Dedifferentiated amniotic fluid mesenchymal stem cell (primary cell): ENCODE data around the gene RANBP10.
"Not testable (repeated sequence)": the region's sequence is repeated elsewhere in the genome, so short reads cannot be mapped to it uniquely, and the experiment has no call there.

Experiments used
- DNase-seq: peaks from one replicate; pipeline ENCODE4 v3.0.0-alpha.2; 2016; ENCODE audit errors: extremely low spot score

RANBP10 gene

DNA sequence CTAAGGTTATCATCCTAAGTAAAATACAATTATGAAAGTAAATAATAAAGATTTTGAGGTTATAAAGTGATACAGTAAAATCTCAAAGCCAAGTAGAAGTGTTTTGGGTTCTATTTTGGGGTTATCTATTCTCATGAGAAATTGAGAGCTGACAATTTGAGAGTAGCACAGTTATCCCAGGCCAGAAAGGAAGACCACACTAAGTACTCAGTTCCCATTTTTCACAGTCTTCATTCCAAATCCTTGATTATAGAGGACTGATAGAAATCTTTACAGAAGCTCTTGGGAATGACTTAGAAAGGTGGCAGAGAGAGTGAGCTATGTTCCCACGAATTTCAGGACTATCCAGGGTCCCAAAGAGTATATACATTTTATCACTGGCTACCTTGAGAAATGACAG lies 91.8 kb downstream of the RANBP10 start:
- DNase-seq: no peak

DNA sequence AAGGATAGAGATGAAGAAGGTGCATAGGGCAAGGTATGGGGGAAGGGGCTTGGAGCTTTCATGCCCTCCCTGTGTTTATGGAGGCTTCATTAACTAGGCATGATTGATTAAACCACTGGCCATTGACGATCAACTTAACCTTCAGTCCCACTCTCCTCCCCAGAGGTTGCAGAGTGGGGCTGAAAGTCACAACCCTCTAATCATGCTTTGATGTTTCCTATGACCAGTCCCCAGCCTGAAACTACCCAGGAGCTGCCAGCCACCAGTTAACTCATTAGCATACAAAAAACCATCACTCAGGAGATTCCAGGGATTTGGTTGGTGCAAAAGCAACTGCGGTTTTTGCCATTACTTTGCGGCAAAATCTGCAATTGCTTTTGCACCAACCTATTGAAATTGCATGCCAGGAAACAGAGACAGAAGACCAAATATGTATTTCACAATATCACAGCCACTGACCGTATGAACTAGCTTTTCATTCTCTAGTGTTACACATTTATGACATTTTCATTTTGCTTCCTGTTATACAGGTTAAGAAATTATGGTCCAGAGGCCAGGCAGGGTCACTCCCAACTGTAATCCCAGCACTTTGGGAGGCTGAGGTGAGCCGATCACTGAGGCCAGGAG lies 92.6 kb downstream of the RANBP10 start:
- DNase-seq: no peak

DNA sequence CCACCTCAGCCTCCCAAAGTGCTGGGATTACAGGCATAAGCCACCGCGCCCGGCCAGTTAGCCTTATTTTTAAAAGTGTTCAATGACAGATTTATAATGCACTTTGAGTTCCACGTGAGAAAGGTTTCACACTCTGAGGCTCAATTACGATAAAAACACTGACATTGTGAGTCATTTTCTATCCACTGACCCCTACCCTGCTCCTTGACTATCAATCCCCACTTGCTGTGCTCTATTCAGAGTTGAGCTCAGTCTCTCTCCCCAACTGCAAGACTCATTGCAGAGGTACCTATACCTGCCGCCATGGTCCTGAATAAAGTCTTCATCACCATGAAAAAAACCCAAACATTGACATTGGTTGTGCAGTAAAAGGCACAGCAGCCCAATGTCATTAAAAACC lies 95.8 kb downstream of the RANBP10 start:
- DNase-seq: no peak

DNA sequence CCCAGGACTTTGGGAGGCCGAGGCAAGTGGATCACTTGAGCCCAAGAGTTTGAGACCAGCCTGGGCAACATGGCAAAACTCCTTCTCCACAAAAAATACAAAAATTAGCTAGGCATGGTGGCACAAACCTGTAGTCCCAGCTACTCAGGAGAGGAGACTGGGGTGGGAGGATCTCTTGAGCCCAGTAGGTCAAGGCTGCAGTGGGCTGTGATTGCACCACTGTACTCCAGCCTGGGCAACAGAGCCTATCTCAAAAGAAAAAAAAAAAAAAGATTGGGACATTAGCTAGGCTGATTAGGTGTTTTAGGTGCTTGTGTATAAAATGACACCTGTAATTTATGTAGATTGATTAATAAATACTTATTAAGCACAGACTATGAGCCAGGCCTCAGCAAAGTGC lies 97.3 kb downstream of the RANBP10 start:
- DNase-seq: no peak

DNA sequence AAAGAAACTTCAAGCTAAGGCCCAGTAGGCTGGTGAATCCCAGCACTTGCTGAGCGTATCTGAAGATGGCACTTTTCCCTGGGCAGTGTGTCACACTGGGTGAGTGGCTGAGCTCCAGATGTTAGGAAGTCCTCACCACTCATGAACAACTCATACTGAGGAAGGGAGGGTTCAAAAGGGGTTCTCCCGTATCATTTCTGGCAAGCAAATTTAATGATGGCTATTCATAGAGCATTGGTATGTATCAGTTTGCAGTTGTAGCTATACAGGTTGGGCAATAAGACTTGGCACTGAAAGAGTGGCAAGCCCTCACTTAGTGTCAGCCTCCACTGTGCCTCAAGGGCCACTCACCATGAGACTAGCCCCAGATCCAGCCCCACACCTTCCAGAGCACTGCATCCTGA lies 98.0 kb downstream of the RANBP10 start:
- no peak for DNase-seq

DNA sequence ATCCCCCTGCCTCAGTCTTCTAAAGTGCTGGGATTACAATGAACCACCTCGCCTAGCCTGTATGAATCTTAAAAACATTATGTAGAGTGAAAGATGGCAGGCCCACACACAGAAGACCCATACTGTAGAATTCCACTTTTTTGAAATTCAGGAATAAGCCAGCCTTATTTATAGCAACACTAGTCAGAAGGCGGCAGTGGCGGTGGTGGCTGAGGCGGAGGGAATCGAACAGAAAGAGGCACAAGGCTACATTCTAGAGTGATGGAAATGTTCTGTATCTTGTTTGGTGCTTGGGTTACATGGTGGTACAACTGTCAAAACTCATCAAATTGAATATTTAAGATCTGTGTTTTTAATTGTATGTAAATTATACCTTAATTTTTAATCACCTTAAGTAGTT lies 98.6 kb downstream of the RANBP10 start:
- DNase-seq: no peak

DNA sequence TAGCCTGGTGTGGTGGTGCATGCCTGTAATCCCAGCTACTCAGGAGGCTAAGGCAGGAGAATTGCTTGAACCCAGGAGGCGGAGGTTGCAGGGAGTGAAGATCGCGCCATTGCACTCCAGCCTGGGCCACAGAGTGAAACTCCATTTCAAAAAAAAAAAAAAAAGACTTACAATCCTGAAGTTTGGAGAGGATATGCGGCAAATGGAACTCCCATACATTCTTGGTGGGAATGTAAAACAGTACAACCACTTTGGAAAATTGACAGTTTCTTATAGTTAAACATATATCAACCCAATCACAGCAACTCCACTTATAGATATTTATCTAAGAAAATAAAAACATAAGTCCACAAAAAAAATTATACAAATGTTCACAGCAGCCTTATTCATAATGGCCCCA lies 99.2 kb downstream of the RANBP10 start:
- no peak for DNase-seq

DNA sequence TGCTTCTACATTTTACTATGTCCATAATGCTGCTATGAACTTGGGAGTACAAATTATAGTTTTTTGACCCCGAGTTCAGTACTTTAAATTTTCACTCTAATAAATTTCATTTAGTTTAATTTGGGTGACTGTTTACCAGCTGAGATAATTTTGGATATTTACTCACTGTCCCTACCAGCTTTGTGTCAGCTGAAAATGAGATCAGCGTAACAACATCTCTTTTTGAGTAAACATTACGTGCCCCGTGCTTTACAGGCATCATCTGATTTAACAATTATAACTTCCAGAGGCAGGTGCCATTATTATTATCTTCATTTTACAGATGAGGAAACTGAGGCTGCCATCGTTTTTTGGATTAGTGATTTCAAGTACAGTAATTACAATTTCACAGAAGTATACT lies 102.2 kb downstream of the RANBP10 start:
- DNase-seq: no peak

DNA sequence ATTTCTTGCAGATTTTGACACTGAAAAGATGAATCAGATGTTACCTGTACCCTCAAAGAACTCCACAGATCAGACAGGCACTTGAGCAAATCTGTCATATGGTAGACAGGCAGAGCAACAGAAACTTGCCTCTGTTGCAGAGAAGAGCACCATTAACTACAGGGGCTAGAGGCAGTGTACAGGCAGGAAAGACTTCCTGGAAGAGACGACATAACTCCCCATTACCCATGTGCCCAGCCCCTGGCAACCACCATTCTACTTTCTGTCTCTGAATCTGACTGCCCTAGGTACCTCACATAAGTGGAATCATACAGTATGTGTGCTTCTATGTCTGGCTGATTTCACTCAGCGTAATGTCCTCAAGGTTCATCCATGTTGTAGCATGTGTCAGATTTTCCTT lies 102.7 kb downstream of the RANBP10 start:
- no peak for DNase-seq

DNA sequence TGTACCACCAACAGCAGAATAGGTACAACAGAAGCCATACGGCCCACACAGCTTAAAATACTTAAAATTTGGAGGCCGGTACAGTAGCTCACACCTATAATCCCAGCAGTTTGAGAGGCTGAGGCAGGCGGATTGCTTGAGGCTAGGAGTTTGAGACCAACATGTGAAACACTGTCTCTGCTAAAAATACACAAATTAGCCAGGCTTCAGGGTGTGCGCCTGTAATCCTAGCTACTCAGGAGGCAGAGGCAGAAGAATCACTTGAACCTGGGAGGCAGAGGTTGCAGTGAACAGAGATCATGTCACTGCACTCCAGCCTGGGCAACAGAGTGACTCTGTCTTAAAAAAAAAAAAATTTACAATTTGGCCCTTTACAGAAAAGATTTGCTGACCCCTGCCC lies 104.2 kb downstream of the RANBP10 start:
- no peak for DNase-seq

DNA sequence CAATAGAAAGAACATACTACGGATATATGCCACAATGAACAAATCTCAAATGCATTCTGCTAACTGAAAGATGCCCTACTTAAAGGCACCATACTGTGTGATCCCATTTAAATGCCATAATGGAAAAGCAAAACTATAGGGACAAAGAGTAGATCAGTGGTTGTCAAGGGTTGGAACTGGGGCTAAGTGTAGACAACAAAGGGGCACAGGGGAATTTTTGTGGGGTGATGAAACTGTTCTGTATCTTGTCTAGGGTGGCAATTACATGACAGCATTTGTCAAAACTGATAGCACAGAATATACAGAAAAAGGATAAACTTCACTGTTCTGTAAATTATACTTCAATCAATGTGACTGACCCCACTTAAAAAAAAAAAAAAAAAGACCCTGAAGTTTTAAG lies 104.9 kb downstream of the RANBP10 start:
- no peak for DNase-seq

DNA sequence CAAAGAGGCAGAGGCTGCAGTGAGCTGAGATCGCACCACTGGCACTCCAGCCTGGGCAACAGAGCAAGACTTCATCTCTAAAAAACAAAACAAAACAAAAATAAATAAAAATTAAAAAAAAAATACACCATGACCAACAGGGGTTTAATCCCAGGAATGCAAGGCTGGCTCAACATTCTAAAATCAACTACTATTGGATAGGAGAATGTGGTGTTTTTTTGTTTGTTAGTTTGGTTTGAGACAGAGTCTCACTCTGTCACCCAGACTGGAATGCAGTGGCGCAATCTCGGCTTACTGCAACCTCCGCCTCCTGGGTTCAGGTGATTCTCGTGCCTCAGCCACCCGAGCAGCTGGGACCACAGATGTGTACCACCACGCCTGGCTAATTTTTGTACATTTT lies 107.1 kb downstream of the RANBP10 start:
- DNase-seq: no peak

DNA sequence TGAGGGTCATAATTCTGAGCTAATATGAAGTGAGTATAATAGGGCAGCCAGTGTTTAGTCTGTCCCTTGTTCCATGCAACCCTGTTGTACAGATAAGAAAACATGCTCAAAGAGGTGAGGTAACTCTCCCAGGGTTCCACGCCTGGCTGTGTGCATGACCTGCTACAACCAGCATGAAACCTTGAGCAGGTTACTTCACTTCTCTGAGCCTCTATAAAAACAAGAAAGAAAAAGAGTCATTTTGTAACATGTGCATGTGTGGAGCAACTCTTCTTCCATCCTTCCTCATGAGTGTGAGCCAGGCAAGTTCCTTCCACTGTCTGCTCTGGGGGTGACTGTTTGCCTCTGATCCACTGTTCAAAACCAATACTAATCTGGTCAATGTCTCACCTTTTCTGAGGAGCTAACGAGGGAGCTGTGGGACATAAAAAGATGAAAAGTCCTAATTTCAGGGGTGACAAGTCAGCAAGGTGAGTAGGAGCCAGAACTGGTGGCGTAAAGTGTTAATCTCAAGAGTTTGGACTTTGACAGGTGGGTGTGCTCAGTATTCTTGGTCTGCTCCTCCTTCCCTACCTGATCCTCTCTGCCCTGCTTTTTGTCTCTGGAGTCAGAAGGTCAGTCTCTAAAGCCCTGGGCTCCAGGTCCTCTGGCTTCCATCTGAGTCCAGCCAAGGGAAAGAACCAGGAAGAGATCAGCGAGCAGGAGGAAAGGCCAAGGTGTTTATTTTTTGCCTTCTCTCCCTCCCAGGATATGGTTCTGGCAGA lies 108.8 kb downstream of the RANBP10 start:
- no peak for DNase-seq

DNA sequence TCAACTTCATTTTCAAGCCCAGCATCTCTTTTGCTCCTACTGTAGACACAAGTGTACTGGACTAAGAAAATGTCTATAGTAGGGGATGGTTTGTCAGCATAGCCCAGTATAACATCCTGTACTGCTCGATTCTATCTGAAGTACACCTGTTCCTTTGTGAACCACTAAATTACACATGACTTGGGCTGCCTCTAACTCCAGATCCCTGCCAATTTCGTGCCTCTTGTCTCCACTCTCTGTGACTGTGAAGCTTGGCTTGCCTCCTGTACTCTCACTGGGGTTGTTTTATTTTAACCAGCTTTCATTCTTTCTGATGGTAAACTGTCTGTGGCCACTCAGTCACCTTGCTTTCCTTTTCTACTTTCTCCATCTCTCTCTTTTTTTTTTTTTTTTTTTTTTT lies 111.7 kb downstream of the RANBP10 start:
- no peak for DNase-seq

DNA sequence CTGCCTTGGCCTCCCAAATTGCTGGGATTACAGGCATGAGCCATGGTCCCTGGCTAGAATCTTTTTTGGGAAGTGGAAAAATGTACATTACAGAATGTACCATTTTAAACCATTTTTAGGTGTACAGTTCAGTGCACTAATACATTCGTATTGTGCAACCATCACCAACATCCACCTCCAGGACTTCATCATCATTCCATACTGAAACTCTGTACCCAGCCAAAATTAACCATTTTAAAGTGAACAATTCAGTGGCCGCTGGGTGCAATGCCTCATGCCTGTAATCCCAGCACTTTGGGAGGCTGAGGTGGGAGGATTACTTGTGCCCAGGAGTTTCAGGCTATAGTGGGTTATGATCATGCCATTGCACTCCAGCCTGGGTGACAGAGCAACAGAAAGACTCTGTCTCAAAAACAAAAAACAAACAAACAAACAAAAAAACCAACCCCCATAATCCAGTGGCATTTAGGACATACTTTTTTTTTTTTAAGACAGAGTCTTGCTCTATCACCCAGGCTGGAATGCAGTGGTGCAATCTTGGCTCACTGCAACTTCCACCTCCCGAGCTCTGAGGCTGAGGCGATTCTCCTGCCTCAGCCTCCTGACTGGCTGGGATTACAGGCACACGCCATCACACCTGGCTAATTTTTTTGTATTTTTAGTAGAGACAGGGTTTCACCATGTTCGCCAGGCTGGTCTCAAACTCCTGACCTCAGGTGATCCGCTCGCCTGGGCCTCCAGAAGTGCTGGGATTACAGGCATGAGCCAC lies 112.7 kb downstream of the RANBP10 start:
- DNase-seq: not testable (repeated sequence)

DNA sequence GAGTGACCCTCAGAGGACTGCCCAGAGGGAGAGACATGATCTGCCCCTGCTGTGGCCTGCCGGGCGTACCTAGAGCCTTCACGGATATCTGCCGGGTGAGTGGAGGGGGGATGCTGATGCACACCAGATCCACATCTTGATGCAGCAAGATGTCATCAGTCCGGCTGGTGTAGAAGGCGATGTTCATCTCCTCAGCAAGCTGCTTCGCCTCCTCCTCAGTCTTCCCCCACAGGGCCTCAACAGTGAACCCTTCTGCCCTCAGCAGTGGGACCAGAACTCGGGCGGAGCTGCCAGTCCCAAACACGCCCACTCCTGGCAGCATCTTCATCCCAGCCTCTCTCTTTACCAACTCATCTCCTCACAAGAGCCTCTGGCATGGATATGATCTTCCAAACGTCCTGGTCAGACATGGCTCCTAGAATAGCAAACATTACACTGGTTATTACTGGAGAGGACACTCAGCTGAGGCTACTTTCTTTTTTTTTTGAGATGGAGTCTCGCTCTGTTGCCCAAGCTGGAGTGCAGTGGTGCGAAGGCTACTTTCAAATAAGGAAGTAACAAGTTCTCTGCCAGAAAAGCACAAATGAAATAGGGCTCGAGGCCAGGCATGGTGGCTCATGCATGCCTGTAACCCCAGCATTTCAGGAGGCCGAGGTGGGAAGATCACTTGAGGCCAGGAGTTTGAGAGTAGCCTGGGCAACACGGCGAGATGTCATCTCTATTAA lies 120.8 kb downstream of the RANBP10 start:
- DNase-seq: no peak

DNA sequence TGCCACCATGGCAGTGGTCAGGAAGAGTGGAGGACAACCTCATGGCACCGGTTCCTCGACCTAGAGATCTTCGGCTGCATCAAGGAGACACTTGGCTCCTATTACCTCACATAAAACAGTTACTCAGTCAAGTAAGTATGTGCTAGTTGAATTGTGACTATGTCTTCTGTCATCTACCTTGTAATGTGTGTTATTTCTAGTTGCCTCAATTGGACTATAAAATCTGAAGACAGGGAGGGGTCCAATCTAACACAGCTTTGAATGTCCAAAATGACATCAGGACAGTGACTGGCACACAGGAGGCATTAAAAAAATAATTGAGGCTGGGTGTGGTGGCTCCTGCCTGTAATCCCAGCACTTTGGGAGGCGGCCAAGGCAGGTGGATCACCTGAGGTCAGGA lies 122.6 kb downstream of the RANBP10 start:
- no peak for DNase-seq

DNA sequence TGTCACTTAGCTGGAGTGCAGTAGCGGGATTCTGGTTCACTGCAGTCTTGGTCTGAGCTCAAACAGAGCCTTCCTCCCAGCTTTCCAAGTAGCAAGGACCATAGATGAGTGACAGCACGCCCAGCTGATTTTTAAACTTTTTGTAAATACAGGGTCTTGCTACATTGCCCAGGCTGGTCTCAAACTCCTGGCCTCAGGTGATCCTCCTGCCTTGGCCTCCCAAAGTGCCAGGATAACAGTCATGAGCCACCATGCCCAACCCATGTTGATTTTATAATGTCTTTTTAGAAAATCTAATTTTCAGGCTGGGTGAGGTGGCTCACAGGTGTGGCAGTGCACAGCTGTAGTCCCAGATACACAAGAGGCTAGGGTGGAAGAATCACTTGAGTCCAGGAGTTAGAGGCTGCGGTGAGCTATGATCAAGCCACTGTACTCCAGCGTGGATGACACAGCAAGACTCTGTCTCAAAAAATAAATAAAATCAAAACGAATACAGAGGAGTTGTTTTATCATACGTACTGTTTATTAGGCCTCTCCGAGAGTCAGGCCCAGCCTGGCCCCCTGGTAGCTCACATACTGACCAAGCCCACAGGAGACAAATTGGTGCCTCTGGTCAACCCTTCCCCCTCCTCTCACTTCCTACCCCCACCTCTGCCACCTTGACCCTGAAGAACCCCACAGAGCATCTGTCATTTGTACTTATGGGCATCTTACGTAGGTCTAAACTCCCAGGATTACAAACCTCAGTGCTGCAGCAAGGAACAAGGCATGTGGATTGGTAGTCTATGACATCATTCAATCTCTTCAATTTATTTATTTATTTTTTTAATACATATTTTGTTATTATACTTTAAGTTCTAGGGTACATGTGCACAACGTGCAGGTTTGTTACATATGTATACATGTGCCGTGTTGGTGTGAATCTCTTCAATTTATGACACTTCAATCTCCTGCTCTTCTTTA lies 126.1 kb downstream of the RANBP10 start:
- DNase-seq: no peak

DNA sequence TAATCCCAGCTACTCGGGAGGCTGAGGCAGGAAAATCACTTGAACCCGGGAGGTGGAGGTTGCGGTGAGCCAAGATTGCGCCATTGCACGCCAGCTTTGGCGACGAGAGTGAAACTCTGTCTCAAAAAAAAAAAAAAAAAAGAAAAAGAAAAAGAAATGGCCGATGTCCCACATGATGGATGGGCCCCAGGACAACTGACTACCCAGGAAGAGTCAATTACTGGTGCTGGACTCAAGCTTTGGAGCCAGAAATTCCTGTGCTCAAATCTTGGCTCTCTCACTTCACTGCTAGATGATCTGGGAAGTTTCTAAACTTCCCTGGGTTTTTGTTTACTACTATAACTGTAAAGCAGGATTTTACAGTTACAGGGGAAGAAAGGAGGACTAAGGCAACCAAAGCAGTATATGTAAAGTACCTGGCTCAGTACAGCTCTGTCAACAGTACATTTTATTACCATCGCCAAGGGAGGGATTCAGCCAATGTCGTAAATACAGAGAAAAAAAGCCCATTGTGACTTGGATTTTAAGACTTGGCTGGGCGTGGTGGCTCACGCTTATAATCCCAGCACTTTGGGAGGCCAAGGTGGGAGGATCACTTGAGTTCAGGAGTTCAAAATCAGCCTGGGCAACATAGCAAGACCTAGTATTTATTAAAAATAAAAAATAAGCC lies 127.9 kb downstream of the RANBP10 start:
- DNase-seq: no peak

DNA sequence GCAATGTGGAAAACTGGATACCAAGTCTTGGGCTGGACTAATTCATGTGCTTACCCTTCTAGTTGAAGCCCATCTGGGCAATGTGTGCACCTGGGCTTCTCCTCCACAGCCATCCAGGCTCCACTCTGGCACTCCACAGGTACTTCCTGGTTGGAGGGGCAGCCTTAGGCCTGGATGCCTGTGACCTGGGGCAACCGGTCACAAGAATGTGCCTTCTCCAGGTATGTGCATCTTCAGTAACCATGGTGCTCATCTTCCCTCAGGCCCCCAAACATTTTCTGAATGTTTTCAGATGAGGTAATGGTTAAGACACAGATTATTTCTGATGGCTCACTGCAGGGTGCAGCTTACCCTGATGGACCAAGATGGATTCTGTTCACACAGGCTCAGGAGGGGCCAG lies 128.6 kb downstream of the RANBP10 start:
- no peak for DNase-seq

DNA sequence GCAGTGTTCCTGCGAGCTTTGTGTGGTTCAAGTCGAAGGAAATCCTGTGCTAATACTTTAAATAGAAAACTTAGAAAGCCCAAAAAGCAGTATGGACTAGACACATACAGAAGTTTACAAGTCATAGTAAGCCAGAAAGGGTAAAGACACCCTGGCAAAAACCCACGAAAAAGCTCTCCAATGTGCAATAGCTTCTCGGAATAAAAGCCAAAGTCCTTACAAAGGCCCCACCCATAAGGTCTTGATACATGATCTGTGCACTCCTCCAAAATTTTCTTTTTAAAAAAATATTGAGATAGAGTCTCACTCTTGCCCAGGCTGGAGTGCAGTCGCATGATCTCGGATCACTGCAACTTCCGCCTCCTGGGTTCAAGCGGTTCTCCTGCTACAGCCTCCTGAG lies 129.4 kb downstream of the RANBP10 start:
- DNase-seq: no peak
